ENCODE results near the gene CXorf58. TPM values are rescaled to one million over a fixed set of nuclear protein-coding genes. Genes with fewer than 3 reads are reported as not detected.
A peak's percentile ranks its signal among the peaks of the same experiment; 100 is the strongest.
"Not testable (repeated sequence)": the region's sequence is repeated elsewhere in the genome, so short reads cannot be mapped to it uniquely, and the experiment has no call there.

CXorf58 gene
- total and polyA plus RNA-seq, 2 of the 13 experiments (the other 11 are each of a cell fraction or from before 2014, with no cell fraction given) = not detected

DNA sequence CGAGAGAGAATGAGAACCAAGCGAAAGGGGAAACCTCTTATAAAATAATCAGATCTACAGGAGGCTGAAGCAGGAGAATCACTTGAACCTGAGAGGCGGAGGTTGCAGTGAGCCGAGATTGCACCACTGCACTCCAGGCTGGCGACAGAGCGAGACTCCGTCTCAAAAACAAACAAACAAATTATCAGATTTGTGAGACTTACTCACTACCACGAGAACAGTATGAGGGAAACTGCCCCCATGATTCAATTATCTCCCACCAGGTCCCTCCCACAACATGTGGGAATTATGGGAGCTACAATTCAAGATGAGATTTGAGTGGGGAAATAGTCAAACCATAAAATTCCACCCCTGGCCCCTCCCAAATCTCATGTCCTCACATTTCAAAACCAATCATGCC is 57.8 kb downstream of the CXorf58 start:
- H2AFZ ChIP-seq (ENCODE audit: low read length); H3K36me3 ChIP-seq (replicated peaks in 1 of 2; ENCODE audit: control insufficient read depth in 1 of 2, insufficient read depth in 2 of 2, low read length in 2 of 2); POLR2A ChIA-PET; CTCF ChIA-PET (ENCODE audit: low intra/inter-chr PET ratio, low total read pairs); intact Hi-C loops (cut with micrococcal nuclease; ENCODE audit: unreplicated experiment); ATAC-seq; H4K20me1 ChIP-seq (ENCODE audit: insufficient read depth, low read length); H3K79me2 ChIP-seq (ENCODE audit: insufficient read depth, low read length); in situ Hi-C loops (cut with HindIII; ENCODE audit: extremely low pct_ligation_motif_present, low pct_unique_long_range_greater_than_20kb); H3K4me2 ChIP-seq (ENCODE audit: low read depth, low read length); H3K9me3 ChIP-seq (ENCODE audit: low read length); H3K27me3 ChIP-seq (ENCODE audit: control insufficient read depth in 1 of 2, insufficient read depth in 2 of 2, low read length in 2 of 2); FAIRE-seq; H3K27ac ChIP-seq (ENCODE audit: extremely low read length, insufficient read depth, low read length); H3K9ac ChIP-seq (ENCODE audit: insufficient read depth, low read depth, low read length); H3K4me3 ChIP-seq (replicated peaks in 1 of 3; ENCODE audit: insufficient read depth in 1 of 3, low read depth in 2 of 3, low read length in 3 of 3); DNase-seq (ENCODE audit: low spot score); BruUV-seq (replicated peaks); H3K4me1 ChIP-seq (ENCODE audit: insufficient read depth, low read length): not testable (repeated sequence)
- peak; percentile 82; the same call in 1 of the 2 replicates for TF ChIP-seq ZNF441 (CRISPR knock-in tag; IDR thresholded peaks at IDR 0.05; ENCODE audit: borderline replicate concordance)
- 11% methylated on average over 8 of the region's 8 CpGs for WGBS (ENCODE audit: low lambda C conversion rate)

DNA sequence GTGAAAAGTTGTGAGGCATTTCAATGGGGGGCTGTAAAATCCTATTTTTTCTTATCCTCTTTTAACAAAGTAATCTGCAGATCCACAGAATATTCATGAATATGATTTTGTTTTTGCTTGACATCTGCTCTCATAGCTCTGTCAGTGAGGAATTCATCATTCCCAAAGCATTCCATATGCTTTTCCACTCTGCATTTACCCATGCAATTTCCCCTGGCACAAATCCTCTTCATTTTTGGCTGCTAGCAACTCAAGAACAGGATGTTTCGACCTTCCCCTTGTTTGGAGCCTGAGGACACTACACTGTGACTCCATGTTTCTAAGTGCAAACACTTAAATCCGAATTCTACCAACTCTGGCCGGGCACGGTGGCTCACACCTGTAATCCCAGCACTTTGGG is 70.7 kb downstream of the CXorf58 start:
- ChIA-PET POLR2A (no interaction called here), CTCF (ENCODE audit: low intra/inter-chr PET ratio, low total read pairs) (no interaction called here)
- H3K9ac ChIP-seq (ENCODE audit: insufficient read depth, low read depth, low read length) = no peak overlapping the region
- no peaks in the 10 kb centered on the region for H3K4me1 ChIP-seq (ENCODE audit: insufficient read depth, low read length)
- H3K36me3 ChIP-seq (replicated peaks in 1 of 2; ENCODE audit: control insufficient read depth in 1 of 2, insufficient read depth in 2 of 2, low read length in 2 of 2) = 0 out of 5 replicates have a peak, but pooled peaks cover 0 to 3% of the 10 kb centered on the region in 2 experiments
- no peak overlapping the region for H3K4me3 ChIP-seq (replicated peaks in 1 of 3; ENCODE audit: insufficient read depth in 1 of 3, low read depth in 2 of 3, low read length in 3 of 3)
- no peaks in the 10 kb centered on the region for H3K9me3 ChIP-seq (ENCODE audit: low read length)
- 85% methylated on average over 4 of the region's 4 CpGs for WGBS (ENCODE audit: low lambda C conversion rate)
- DNase-seq (ENCODE audit: low spot score) (no peak), ATAC-seq (no peak), FAIRE-seq (no peak)
- intact Hi-C loops (cut with micrococcal nuclease; ENCODE audit: unreplicated experiment) = no loop called here
- no peak overlapping the region for H3K27ac ChIP-seq (ENCODE audit: extremely low read length, insufficient read depth, low read length)
- no TSS peak for BruUV-seq (replicated peaks)
- no peak overlapping the region for H3K4me2 ChIP-seq (ENCODE audit: low read depth, low read length)
- TF ChIP-seq, protein P1, sequence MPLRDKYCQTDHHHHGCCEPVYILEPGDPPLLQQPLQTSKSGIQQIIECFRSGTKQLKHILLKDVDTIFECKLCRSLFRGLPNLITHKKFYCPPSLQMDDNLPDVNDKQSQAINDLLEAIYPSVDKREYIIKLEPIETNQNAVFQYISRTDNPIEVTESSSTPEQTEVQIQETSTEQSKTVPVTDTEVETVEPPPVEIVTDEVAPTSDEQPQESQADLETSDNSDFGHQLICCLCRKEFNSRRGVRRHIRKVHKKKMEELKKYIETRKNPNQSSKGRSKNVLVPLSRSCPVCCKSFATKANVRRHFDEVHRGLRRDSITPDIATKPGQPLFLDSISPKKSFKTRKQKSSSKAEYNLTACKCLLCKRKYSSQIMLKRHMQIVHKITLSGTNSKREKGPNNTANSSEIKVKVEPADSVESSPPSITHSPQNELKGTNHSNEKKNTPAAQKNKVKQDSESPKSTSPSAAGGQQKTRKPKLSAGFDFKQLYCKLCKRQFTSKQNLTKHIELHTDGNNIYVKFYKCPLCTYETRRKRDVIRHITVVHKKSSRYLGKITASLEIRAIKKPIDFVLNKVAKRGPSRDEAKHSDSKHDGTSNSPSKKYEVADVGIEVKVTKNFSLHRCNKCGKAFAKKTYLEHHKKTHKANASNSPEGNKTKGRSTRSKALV (CRISPR knock-in tag; IDR thresholded peaks at IDR 0.05) = no peak
- TF ChIP-seq ZNF263 (CRISPR knock-in tag; IDR thresholded peaks at IDR 0.05) (no peak), NCOA1 (CRISPR knock-in tag; IDR thresholded peaks at IDR 0.05) (no peak), NR2F1 (CRISPR knock-in tag; IDR thresholded peaks at IDR 0.05) (no peak)
- H4K20me1 ChIP-seq (ENCODE audit: insufficient read depth, low read length) = no peaks in the 10 kb centered on the region
- H2AFZ ChIP-seq (ENCODE audit: low read length) = no peak overlapping the region
- in situ Hi-C loops (cut with HindIII; ENCODE audit: extremely low pct_ligation_motif_present, low pct_unique_long_range_greater_than_20kb) = no loop called here
- H3K27me3 ChIP-seq (ENCODE audit: control insufficient read depth in 1 of 2, insufficient read depth in 2 of 2, low read length in 2 of 2) = no peaks in the 10 kb centered on the region
- no peaks in the 10 kb centered on the region for H3K79me2 ChIP-seq (ENCODE audit: insufficient read depth, low read length)
